GM21367 (cell line): Measurements from ENCODE around the gene ASPG.

Experiments
- ATAC-seq: cut with Tn5 transposase; IDR thresholded peaks from one replicate; pipeline ENCODE4 v1.9.1; 2021; ENCODE audit not compliant: unreplicated experiment

Gene ASPG

GRCh38 chr14:104073764-104074163 lies 11.7 kb upstream of the ASPG start:
- no peak for ATAC-seq

DNA sequence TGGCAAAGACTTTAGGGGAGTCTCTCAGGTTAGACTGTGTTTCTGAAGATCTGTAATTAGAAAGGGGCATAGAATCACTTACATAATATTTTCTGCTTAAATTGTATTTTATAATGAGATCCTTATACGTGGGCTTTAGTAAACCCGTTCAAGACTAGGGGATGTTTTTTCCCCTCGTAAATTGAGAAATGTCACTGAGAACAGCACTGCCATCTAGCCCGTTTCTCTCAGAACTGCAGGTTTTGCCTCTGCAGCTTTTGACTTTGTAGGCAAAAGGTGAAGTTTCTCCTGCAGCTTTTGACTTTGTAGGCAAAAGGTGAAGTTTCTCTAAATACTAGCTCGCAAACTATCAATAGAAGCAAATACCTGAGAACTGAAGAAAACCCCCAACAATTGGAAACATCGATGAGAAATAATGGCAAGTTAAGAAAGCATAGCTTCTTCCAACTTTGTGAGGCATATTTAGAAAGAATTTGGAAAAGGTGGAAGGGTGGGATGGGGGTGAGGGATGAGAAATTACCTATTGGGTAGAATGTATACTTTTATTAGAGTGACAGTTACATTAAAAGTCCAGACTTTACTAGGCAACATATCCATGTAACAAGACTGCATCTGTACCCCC lies 9.9 kb upstream of the ASPG start:
- no peak for ATAC-seq

- no peak for ATAC-seq
These were observed 8.8 kb upstream of the ASPG start for GRCh38 chr14:104076743-104077142.

DNA sequence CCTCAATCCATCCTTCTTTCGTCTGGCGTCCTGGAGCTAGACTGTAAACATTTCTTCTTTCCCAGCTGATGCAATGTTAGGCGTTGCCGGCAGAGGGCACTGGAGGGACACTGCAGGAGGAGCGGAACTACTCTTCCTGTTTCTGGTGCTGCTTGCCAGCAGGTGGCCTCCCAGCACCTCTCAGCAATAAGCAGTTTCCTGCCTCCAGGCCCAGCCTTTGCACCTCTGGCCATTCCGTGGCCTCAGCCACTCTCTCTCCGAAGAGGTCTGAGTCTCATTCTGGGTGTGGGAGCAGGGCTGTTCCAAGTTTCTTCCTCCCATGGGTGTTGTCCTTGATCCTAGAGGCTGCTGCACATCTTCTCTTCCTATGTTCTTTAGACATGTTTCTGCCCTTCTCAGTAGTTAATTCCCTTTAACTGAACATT lies 7.5 kb upstream of the ASPG start:
- peak; percentile 83 for ATAC-seq

GRCh38 chr14:104080376-104081260 lies 4.9 kb upstream of the ASPG start:
- no peak for ATAC-seq

DNA sequence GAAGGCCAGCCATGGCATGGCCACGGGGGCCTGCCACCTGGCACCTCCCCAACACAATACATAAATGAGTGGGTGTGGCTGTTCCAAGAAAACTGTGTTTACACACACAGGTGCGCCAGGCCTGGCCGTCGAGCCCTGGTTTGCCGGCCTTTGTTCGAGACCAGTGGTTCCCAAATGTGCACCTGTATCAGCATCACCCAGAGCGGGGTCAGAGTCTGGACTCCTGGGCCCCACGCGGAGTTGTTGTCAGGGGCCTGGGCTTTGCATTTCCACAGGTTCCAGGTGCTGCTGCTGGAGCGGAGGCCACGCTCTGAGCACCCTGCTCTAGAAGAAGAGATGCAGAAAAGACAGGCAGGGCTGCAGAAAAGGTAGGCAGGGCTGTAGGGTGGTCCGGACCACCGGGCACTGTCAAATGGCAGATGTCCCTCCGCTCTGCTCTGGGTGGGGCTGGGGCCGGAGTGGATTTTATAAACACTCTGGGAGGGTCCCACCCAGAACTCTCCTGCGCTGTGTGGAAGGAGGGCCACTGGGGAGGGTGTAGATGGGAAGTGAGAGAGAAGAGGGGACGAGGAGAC lies 4.2 kb upstream of the ASPG start:
- no peak for ATAC-seq

- no peak for ATAC-seq
These were observed 3.5 kb upstream of the ASPG start for GRCh38 chr14:104081951-104082464.

GRCh38 chr14:104082807-104083206 lies 2.7 kb upstream of the ASPG start:
- ATAC-seq: no peak

- ATAC-seq: no peak
These were observed 1.1 kb upstream of the ASPG start for GRCh38 chr14:104084251-104085002.

DNA sequence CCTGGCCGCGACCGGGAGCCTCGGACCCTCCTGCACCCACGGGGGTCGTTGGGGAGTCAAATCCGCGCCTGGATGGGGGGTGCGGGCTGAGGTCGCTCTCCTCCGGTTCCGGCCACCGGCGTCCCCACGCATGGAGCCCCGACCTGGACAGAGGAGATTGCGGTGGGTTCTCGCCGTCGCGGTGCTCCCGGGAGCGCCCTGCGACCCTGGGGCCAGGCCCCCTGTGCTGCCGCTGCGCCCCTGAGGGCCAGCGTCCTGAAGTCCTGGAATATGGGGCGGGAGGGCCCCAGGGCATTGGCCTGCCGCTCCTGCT lies 345 bp downstream of the ASPG start:
- no peak for ATAC-seq

DNA sequence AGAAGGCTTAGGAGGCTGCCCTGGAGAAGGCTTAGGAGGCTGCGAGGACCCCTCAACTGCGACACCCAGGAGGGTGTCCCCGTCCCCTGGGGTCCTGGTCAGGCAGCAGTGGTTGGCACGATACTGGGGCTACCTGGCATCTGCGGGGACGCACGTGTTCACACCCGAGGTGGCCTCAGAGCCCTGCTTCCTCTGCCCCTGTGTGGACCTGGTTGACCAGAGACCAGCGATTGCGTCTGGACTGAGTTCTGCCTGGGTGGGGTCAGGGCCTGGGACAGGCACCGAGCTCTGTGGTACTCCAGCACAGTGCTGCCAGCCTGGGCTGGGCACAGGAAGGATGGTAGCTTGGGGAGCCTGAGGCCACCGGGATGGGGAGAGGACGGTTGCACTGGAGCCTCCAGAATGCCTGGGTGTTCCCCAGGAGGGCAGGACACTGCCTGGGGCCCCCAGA lies 735 bp downstream of the ASPG start:
- no peak for ATAC-seq

DNA sequence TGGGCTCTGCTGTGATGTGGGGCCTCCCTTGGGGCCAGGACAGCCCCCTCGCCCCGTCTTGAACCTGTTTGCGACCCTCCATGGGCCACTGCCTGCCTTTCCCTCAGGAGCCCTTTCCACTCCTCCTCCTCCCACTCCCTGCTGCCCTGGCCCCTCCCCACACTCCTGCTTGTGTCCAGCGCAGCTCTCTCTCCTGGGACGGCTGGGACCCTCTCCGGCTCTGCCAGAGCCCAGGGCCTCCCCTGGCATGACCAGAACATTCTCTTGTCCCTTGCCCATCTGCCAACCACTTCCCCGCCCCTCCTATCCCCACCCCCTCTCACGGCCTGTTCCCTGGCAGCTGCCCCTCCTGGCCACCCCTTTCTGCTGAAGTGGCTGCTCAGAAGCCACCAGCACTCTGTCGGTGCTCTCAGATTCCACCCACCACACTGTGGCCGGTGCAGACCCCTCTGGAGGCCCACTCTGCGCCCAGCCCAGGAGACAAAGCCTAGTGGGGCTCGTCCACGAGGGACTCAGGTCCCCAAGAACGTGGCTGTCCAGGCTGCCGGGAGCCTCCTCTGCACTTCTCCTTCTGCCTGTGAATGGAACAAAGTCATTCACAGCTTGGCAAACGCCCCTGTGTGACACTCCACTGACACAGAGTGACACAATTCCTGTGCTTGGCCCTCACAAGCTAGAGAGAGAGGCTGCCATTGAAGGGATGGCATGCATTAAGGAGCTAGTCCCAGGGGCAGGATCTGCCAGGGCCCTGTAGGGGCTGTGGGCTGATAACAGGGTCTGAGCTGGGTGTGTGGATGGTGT lies 1.4 kb downstream of the ASPG start:
- ATAC-seq: no peak

GRCh38 chr14:104087505-104087904 lies 2.0 kb downstream of the ASPG start:
- ATAC-seq: no peak

- no peak for ATAC-seq
These were observed 2.7 kb downstream of the ASPG start for GRCh38 chr14:104087981-104088850.

DNA sequence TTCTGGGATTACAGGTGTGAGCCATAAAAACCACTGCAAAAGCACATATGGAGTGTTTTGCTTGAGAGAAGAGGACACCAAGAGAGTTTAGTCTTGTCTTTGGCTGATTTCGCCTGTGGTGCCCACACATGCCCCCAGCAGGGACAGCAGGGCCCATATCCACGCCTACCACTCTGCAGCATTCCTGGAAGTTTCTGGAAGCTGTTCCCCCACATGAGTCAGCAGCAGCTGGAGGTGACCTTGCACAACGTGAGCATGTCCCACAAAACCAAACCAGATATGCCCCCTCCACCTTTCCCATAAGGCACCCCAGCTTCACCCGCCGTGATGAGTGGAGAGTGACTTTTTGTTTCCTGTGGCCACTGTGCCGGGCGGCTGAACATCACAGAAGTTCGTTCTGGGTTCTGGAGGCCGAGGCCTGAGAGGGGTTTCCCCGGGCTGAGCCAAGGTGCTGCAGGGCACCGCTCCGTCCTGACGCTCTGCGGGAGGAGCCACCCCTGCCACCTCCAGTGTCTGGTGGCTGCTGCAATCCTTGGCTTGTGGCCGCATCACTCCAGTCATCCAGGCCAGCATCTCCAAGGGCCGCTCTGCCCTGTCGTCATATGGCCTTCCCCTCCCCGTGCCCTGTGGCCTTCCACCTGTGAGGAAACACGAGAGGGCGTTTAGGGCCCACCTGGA lies 4.7 kb downstream of the ASPG start:
- ATAC-seq: no peak

DNA sequence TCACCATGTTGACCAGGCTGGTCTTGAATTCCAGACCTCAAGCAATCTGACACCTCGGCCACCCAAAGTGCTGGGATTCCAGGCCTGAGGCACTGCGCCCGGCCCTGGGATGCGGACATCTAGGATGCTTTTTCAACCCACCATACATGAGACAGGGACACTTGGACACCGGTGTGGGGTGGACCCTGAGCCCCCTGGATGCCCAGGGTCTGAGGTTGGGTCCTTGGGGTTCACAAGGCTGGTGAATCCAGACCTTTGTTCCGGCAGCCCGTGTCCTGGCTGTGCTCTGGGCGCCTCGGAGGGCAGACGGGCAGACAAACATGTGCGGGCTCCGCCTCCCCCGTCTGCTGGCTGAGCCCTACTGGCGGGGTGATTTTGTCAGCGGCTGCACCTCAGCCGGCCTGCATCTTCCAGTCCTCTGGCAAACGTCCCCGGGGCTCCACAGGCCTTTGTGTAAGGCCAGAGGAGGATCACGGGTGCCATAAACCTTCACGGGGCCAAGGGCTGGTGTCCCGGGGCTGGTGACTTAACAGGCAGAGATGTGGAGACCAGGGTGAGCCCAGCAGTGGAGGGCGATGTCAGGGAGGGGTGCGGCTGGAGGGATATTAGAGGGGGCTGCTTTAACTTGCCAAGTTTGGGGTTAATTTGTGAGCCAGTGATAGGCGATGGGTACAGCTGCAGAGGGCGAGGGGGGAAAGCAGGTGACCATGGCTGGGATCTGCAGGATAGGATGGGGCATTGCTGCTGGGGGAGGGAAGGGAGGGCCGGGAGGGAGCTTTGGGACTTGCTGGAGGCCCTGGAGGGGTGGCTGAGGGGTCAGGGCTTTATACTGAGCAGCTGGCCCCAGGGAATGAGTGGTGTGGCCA lies 5.8 kb downstream of the ASPG start:
- no peak for ATAC-seq

DNA sequence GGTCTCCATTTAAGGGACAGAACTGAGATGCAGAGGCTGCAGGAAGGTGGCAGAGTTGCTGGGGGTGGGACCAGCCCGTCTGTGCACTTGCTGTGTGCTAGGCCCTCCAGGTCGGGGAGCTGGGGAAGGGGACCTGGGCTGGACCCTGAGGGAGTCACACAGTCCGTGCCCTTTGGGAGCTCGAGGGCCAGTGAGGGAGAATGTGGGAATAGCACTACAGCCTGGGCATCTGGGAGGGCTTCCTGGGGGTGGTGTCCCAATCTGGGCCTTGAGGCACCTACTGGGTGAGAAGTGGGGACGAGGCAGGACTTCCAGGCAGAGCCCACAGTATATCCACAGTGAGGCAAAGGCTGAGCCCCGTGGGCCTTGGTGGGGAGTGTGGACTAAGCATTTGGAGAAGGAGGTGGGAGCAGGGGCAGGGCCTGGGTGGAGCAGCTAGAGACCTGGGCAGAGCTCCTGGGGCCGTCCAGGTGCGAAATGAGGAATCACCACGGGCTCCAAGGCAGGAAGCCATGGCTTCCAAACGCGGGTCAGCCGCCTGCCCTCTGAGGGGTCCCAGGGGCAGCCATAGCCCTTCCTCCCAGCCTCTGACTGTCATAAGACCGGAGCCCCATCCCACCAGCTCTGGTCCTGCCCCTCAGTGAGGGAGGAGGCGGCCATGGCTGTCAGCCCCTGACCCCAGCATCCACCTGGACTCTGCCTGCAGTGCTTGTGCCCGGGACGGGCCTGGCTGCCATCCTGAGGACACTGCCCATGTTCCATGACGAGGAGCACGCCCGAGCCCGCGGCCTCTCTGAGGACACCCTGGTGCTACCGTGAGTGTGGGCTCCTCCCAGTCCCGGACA lies 6.6 kb downstream of the ASPG start:
- ATAC-seq: no peak
